Testis (tissue), 2 donors: Measurements from ENCODE around the gene WNT11.

Source experiments
- POLR2A ChIP-seq: fragments of 450-650 bp; IDR thresholded peaks from one replicate; pipeline ENCODE4 v1.6.1; 2017; ENCODE audit warnings: antibody characterized with exemption, mild to moderate bottlenecking, moderate library complexity
- TF ChIP-seq, protein P1 (sequence below), 3 experiments: fragments of 450-650 bp in 2 of 3; fragments of 200-600 bp in 1 of 3; sonication (generic) in 1 of 3; IDR thresholded peaks; one replicate each; pipeline ENCODE4 v1.5.1; 2016 to 2019; ENCODE audit warnings: antibody characterized with exemption in 3 of 3, mild to moderate bottlenecking in 2 of 3, moderate library complexity in 1 of 3

GRCh38 chr11:76234021-76234415 lies 27.7 kb upstream of the WNT11 start:
- no peak for TF ChIP-seq POLR2A
- TF ChIP-seq, protein P1, sequence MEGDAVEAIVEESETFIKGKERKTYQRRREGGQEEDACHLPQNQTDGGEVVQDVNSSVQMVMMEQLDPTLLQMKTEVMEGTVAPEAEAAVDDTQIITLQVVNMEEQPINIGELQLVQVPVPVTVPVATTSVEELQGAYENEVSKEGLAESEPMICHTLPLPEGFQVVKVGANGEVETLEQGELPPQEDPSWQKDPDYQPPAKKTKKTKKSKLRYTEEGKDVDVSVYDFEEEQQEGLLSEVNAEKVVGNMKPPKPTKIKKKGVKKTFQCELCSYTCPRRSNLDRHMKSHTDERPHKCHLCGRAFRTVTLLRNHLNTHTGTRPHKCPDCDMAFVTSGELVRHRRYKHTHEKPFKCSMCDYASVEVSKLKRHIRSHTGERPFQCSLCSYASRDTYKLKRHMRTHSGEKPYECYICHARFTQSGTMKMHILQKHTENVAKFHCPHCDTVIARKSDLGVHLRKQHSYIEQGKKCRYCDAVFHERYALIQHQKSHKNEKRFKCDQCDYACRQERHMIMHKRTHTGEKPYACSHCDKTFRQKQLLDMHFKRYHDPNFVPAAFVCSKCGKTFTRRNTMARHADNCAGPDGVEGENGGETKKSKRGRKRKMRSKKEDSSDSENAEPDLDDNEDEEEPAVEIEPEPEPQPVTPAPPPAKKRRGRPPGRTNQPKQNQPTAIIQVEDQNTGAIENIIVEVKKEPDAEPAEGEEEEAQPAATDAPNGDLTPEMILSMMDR (IDR thresholded peaks at IDR 0.05) = no peak
